ENCODE measurements around the gene MCF2L. TPM values are rescaled to one million over a fixed set of nuclear protein-coding genes. Genes with fewer than 3 reads are reported as not detected.

The MCF2L gene
- total and polyA plus RNA-seq, 9 of the 15 experiments (the other 6 are each of a cell fraction or from before 2014, with no cell fraction given): 0.05 to 0.25 (median 0.18) TPM; not detected in 5

- Histone ChIP-seq H3K4me1 (replicated peaks in 1 of 2; ENCODE audit: control insufficient read depth in 2 of 2, insufficient read depth in 2 of 2, low read length in 2 of 2) (peaks cover 0 to 3% of the 10 kb centered on the region in 2 experiments; a peak in 2 of 5 replicates), H3K9me3 (replicated peaks; ENCODE audit: control insufficient read depth, insufficient read depth, low read depth, low read length) (no peaks in the 10 kb centered on the region), H3K9me1 (ENCODE audit: control insufficient read depth, insufficient read depth, low read length) (no peaks in the 10 kb centered on the region), H3K79me2 (ENCODE audit: control insufficient read depth, insufficient read depth, low read length) (no peaks in the 10 kb centered on the region), H3K27ac (ENCODE audit: extremely low read depth, low read depth, low read length) (no peak overlapping the region), H3K4me3 (no peak overlapping the region), H4K20me1 (replicated peaks; ENCODE audit: control insufficient read depth, insufficient read depth, low read length) (peaks cover 12% of the 10 kb centered on the region; the same call in 1 of the 2 replicates), H3K9ac (ENCODE audit: insufficient read depth in 1 of 2, low read depth in 2 of 2, low read length in 2 of 2) (no peak overlapping the region), H3K36me3 (ENCODE audit: control insufficient read depth, insufficient read depth, low read length) (no peaks in the 10 kb centered on the region), H3K27me3 (ENCODE audit: control insufficient read depth in 2 of 2, insufficient read depth in 2 of 2, low read length in 2 of 2) (peaks cover 9 to 71% of the 10 kb centered on the region in 2 experiments), H2AFZ (ENCODE audit: low read depth, low read length) (no peak overlapping the region), H3K4me2 (ENCODE audit: insufficient read depth, low read length) (no peak overlapping the region)
- FAIRE-seq (no peak), DNase-seq (ENCODE audit: extremely low read depth in 1 of 4, low spot score in 3 of 4) (no peak), ATAC-seq (no peak)
- in situ Hi-C loops (cut with MboI) (no loop called here), intact Hi-C loops (cut with micrococcal nuclease) (loop anchor here (10.0 kb wide), 1 partner anchor 48 kb away; no protein-coding TSS in a partner anchor)
- TF ChIP-seq ZNF175 (CRISPR knock-in tag; IDR thresholded peaks at IDR 0.05; ENCODE audit: low read depth) (no peak), DMBX1 (CRISPR knock-in tag; IDR thresholded peaks at IDR 0.05; ENCODE audit: borderline replicate concordance) (no peak), SAFB2 (IDR thresholded peaks at IDR 0.05; ENCODE audit: borderline replicate concordance, low read depth, low read length, severe bottlenecking) (no peak), ZNF217 (CRISPR knock-in tag; IDR thresholded peaks at IDR 0.05) (no peak), HDAC1 (IDR thresholded peaks at IDR 0.05) (no peak), FOS (IDR thresholded peaks at IDR 0.05; ENCODE audit: extremely low read depth, insufficient read length) (no peak), TSC22D4 (tag; IDR thresholded peaks at IDR 0.05) (no peak), CBFB (CRISPR knock-in tag; IDR thresholded peaks at IDR 0.05) (no peak), SMC3 (conservative IDR thresholded peaks at IDR 0.05; ENCODE audit: insufficient read depth, low read depth, low read length) (no peak), USF1 (CRISPR knock-in tag; IDR thresholded peaks at IDR 0.05) (no peak), EGR1 (conservative IDR thresholded peaks at IDR 0.05) (no peak), GABPB1 (CRISPR knock-in tag; IDR thresholded peaks at IDR 0.05) (no peak)
- ChIA-PET CTCF (ENCODE audit: low intra/inter-chr PET ratio) (no interaction called here), POLR2A (interaction anchor here (0.6 kb wide), 1 partner anchor 35 kb away, joined by 3 read pairs; no protein-coding TSS in a partner anchor)
- no TSS peak for BruUV-seq (replicated peaks)
- 0% methylated on average over 4 of the region's 4 CpGs for WGBS (ENCODE audit: insufficient coverage, low coverage, missing lambda C conversion rate)
Observed at GRCh38 chr13:113002913-113003290, 33.9 kb downstream of the MCF2L start.

Measured in K562 (cell line).